ENCODE data around the gene SPSB1. TPM values are rescaled to one million over a fixed set of nuclear protein-coding genes. Genes with fewer than 3 reads are reported as not detected.

Gene SPSB1
- total and polyA plus RNA-seq, 4 donors: 21.2 to 62.0 (median 35.8) TPM

GRCh38 chr1:9351654-9352271 is 59.1 kb downstream of the SPSB1 start:
- no peak for DNase-seq
- no peaks in the 10 kb centered on the region for H3K9me3 ChIP-seq (ENCODE audit: control insufficient read depth, low read length)
- intact Hi-C loops (cut with DNase I): no loop called here
- H3K27ac ChIP-seq (ENCODE audit: low read depth in 1 of 2, low read length in 2 of 2): peak overlapping the region; percentile 32 to 67
- peaks cover 0 to 4% of the 10 kb centered on the region in 2 donors for H3K36me3 ChIP-seq (ENCODE audit: control insufficient read depth in 1 of 2, insufficient read depth in 2 of 2, low read length in 1 of 2)
- no peaks in the 10 kb centered on the region for H3K27me3 ChIP-seq (ENCODE audit: control insufficient read depth in 1 of 2, insufficient read depth in 2 of 2, low read length in 1 of 2)
- H3K4me1 ChIP-seq (ENCODE audit: control insufficient read depth in 1 of 2, insufficient read depth in 2 of 2, low read length in 2 of 2): no peaks in the 10 kb centered on the region
- no peak overlapping the region for H3K4me3 ChIP-seq (ENCODE audit: low read length in 2 of 2)
- 47 to 48% methylated on average over 7 of the region's 7 CpGs for WGBS, 2 donors
- no peak for ATAC-seq (ENCODE audit: low FRiP score)

DNA sequence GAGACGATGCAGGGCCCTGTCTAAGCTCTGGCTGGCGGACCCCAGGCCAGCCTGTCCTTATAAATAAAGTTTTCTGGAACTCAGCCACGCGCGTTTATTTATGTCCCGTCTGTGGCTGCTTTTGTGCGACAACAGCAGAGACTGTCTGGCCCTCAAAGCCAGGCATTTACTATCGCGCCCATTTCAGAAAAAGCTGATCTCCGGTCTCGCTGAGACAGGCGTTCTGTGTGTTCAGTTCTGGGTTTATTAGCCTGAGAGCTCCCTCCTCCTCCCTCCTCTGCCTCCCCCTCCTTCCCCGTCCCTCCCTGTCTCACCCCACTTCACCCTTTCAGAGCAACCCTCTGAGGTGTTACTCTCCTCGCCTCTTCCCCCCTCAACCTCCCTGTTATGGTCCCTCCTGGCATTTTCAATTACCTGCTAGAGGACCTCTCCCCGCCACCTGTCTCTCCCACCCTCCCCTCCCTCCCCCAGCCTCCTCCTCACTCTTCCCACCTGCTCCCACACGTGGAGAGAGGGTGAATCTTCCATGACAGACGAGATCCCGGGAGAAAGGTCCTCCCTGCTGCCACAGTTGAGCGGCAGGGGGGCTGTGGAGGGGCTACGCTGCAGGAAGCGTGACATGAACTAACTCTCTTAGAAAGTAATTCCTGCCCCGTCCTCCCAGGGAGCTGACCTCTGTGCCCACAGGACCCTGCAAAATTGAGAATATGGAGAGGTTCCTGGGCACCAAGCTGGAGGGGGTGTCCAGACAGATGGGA is 59.9 kb downstream of the SPSB1 start:
- Histone ChIP-seq H3K4me1 (ENCODE audit: control insufficient read depth in 1 of 2, insufficient read depth in 2 of 2, low read length in 2 of 2) (no peaks in the 10 kb centered on the region), H3K9me3 (ENCODE audit: control insufficient read depth, low read length) (no peaks in the 10 kb centered on the region), H3K27me3 (ENCODE audit: control insufficient read depth in 1 of 2, insufficient read depth in 2 of 2, low read length in 1 of 2) (no peaks in the 10 kb centered on the region), H3K36me3 (ENCODE audit: control insufficient read depth in 1 of 2, insufficient read depth in 2 of 2, low read length in 1 of 2) (peaks cover 0 to 4% of the 10 kb centered on the region in 2 donors), H3K27ac (ENCODE audit: low read depth in 1 of 2, low read length in 2 of 2) (peak overlapping the region; percentile 32 to 67), H3K4me3 (ENCODE audit: low read length in 2 of 2) (no peak overlapping the region)
- ATAC-seq (ENCODE audit: low FRiP score): no peak
- 16 to 24% methylated on average over 20 to 22 of the region's 22 CpGs for WGBS, 2 donors
- DNase-seq: no peak
- intact Hi-C loops (cut with DNase I): no loop called here

GRCh38 chr1:9355503-9355902 is 62.8 kb downstream of the SPSB1 start:
- ATAC-seq (ENCODE audit: low FRiP score) (no peak), DNase-seq (no peak)
- Histone ChIP-seq H3K27ac (ENCODE audit: low read depth in 1 of 2, low read length in 2 of 2) (no peak overlapping the region), H3K36me3 (ENCODE audit: control insufficient read depth in 1 of 2, insufficient read depth in 2 of 2, low read length in 1 of 2) (peaks cover 0 to 7% of the 10 kb centered on the region in 2 donors), H3K4me3 (ENCODE audit: low read length in 2 of 2) (no peak overlapping the region), H3K4me1 (ENCODE audit: control insufficient read depth in 1 of 2, insufficient read depth in 2 of 2, low read length in 2 of 2) (no peaks in the 10 kb centered on the region), H3K27me3 (ENCODE audit: control insufficient read depth in 1 of 2, insufficient read depth in 2 of 2, low read length in 1 of 2) (no peaks in the 10 kb centered on the region), H3K9me3 (ENCODE audit: control insufficient read depth, low read length) (no peaks in the 10 kb centered on the region)
- 67 to 72% methylated on average over 16 of the region's 16 CpGs for WGBS, 2 donors
- intact Hi-C loops (cut with DNase I): no loop called here

GRCh38 chr1:9356021-9356420 is 63.3 kb downstream of the SPSB1 start:
- no peak for ATAC-seq (ENCODE audit: low FRiP score)
- intact Hi-C loops (cut with DNase I): no loop called here

GRCh38 chr1:9356829-9357466 is 64.3 kb downstream of the SPSB1 start:
- H3K27ac ChIP-seq (ENCODE audit: low read depth in 1 of 2, low read length in 2 of 2): no peak overlapping the region
- DNase-seq (no peak), ATAC-seq (ENCODE audit: low FRiP score) (no peak)
- H3K4me3 ChIP-seq (ENCODE audit: low read length in 2 of 2): no peak overlapping the region
- WGBS, 2 donors: 73 to 87% methylated on average over 2 of the region's 2 CpGs
- H3K36me3 ChIP-seq (ENCODE audit: control insufficient read depth in 1 of 2, insufficient read depth in 2 of 2, low read length in 1 of 2): peaks cover 0 to 7% of the 10 kb centered on the region in 2 donors
- H3K9me3 ChIP-seq (ENCODE audit: control insufficient read depth, low read length): no peaks in the 10 kb centered on the region
- no peaks in the 10 kb centered on the region for H3K4me1 ChIP-seq (ENCODE audit: control insufficient read depth in 1 of 2, insufficient read depth in 2 of 2, low read length in 2 of 2)
- intact Hi-C loops (cut with DNase I): loop anchor here in 1 of 2 donors (1.0 kb wide), 1 partner anchor 25 kb away; no protein-coding TSS in a partner anchor
- H3K27me3 ChIP-seq (ENCODE audit: control insufficient read depth in 1 of 2, insufficient read depth in 2 of 2, low read length in 1 of 2): no peaks in the 10 kb centered on the region

More at GRCh38 chr1:9356021-9356420, 63.3 kb downstream of the SPSB1 start:
- 87 to 88% methylated on average over 24 of the region's 24 CpGs for WGBS, 2 donors
- Histone ChIP-seq H3K9me3 (ENCODE audit: control insufficient read depth, low read length) (no peaks in the 10 kb centered on the region), H3K27ac (ENCODE audit: low read depth in 1 of 2, low read length in 2 of 2) (no peak overlapping the region), H3K36me3 (ENCODE audit: control insufficient read depth in 1 of 2, insufficient read depth in 2 of 2, low read length in 1 of 2) (peaks cover 0 to 7% of the 10 kb centered on the region in 2 donors), H3K4me1 (ENCODE audit: control insufficient read depth in 1 of 2, insufficient read depth in 2 of 2, low read length in 2 of 2) (no peaks in the 10 kb centered on the region), H3K4me3 (ENCODE audit: low read length in 2 of 2) (no peak overlapping the region), H3K27me3 (ENCODE audit: control insufficient read depth in 1 of 2, insufficient read depth in 2 of 2, low read length in 1 of 2) (no peaks in the 10 kb centered on the region)
- DNase-seq: no peak

DNA sequence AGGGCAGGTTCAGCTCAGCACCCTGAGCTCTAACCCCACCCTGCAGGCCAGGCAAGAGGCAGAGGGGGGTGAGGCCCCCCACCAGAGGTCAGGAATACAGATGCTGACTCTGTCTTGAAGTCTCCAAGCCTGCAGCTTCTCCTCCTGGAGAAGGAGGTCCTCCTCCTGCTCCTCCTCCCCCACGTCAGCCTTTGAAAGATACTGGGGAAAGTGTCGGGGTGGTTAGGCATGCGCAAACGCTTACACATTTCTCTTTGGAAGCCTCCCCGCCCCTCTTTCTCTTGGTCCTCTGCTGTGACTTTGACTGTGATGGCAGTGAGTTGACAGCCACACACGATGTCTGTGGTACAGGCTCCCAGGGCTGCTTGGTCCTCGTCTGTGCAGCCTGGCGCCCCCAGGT is 65.3 kb downstream of the SPSB1 start:
- no peaks in the 10 kb centered on the region for H3K9me3 ChIP-seq (ENCODE audit: control insufficient read depth, low read length)

DNA sequence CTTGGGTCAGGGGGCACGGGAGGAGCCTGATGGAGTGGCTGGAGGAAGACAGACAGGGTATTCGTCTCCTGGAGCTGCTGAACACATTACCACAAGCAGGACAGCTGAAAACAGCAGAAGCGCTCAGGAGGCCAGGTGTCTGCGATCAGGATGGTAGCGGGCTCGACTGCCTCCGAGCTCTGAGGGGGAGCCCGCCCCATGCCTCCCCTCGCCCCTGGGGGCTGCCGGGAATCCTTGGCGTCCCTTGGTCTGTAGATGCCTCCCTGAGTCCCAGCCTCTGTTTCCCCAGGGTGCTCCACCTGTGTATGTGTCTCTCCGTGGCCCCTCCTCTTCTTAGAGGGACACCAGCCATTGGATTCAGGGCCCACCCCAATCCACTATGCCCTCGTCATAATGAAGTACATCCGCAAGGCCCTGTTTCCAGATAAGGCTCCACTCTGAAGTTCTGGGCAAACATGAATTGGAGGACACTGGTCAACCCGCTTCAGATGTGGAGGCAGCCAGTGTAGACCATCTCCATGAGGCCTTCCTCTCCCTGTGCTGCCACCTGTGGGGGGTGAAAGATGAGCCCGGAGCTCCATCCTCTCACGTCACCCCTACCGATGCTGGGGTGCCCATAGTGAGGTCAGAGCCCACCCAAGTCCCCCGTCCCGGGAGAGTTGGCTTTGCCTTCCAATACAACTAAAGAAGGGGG is 67.8 kb downstream of the SPSB1 start:
- Histone ChIP-seq H3K27me3 (ENCODE audit: control insufficient read depth in 1 of 2, insufficient read depth in 2 of 2, low read length in 1 of 2) (no peaks in the 10 kb centered on the region), H3K27ac (ENCODE audit: low read depth in 1 of 2, low read length in 2 of 2) (no peak overlapping the region), H3K9me3 (ENCODE audit: control insufficient read depth, low read length) (no peaks in the 10 kb centered on the region), H3K4me3 (ENCODE audit: low read length in 2 of 2) (no peak overlapping the region), H3K36me3 (ENCODE audit: control insufficient read depth in 1 of 2, insufficient read depth in 2 of 2, low read length in 1 of 2) (peaks cover 0 to 7% of the 10 kb centered on the region in 2 donors), H3K4me1 (ENCODE audit: control insufficient read depth in 1 of 2, insufficient read depth in 2 of 2, low read length in 2 of 2) (peaks cover 3% of the 10 kb centered on the region in 2 donors)
- DNase-seq (no peak), ATAC-seq (ENCODE audit: low FRiP score) (no peak)
- intact Hi-C loops (cut with DNase I): no loop called here
- WGBS, 2 donors: 85 to 88% methylated on average over 20 of the region's 20 CpGs

More for the DNA sequence above, 65.3 kb downstream of the SPSB1 start:
- Histone ChIP-seq H3K27me3 (ENCODE audit: control insufficient read depth in 1 of 2, insufficient read depth in 2 of 2, low read length in 1 of 2) (no peaks in the 10 kb centered on the region), H3K36me3 (ENCODE audit: control insufficient read depth in 1 of 2, insufficient read depth in 2 of 2, low read length in 1 of 2) (peaks cover 0 to 7% of the 10 kb centered on the region in 2 donors), H3K27ac (ENCODE audit: low read depth in 1 of 2, low read length in 2 of 2) (no peak overlapping the region), H3K4me1 (ENCODE audit: control insufficient read depth in 1 of 2, insufficient read depth in 2 of 2, low read length in 2 of 2) (peaks cover 0 to 3% of the 10 kb centered on the region in 2 donors), H3K4me3 (ENCODE audit: low read length in 2 of 2) (no peak overlapping the region)
- ATAC-seq (ENCODE audit: low FRiP score): no peak
- WGBS, 2 donors: 82 to 84% methylated on average over 8 of the region's 8 CpGs
- no peak for DNase-seq
- intact Hi-C loops (cut with DNase I): loop anchor here in 1 of 2 donors (1.0 kb wide), 1 partner anchor 24 kb away; no protein-coding TSS in a partner anchor

GRCh38 chr1:9361630-9362260 is 69.1 kb downstream of the SPSB1 start:
- no peaks in the 10 kb centered on the region for H3K9me3 ChIP-seq (ENCODE audit: control insufficient read depth, low read length)
- peaks cover 3% of the 10 kb centered on the region in 2 donors for H3K4me1 ChIP-seq (ENCODE audit: control insufficient read depth in 1 of 2, insufficient read depth in 2 of 2, low read length in 2 of 2)
- H3K27me3 ChIP-seq (ENCODE audit: control insufficient read depth in 1 of 2, insufficient read depth in 2 of 2, low read length in 1 of 2): no peaks in the 10 kb centered on the region
- H3K4me3 ChIP-seq (ENCODE audit: low read length in 2 of 2): no peak overlapping the region
- intact Hi-C loops (cut with DNase I): no loop called here
- ATAC-seq (ENCODE audit: low FRiP score) (peak; percentile 3), DNase-seq (no peak)
- 33 to 40% methylated on average over 14 of the region's 14 CpGs for WGBS, 2 donors
- peaks cover 0 to 3% of the 10 kb centered on the region in 2 donors for H3K36me3 ChIP-seq (ENCODE audit: control insufficient read depth in 1 of 2, insufficient read depth in 2 of 2, low read length in 1 of 2)
- peak overlapping the region in 1 of 2 donors; percentile 11 for H3K27ac ChIP-seq (ENCODE audit: low read depth in 1 of 2, low read length in 2 of 2)

All from aorta (tissue), 5 donors.